Gastrocnemius medialis (tissue), 4 donors: ENCODE data around the gene SLK. TPM values are rescaled to one million over a fixed set of nuclear protein-coding genes. Genes with fewer than 3 reads are reported as not detected.

Experiments
- ATAC-seq, 2 donors: fragments of 150-250 bp; one replicate each; pipeline ENCODE4 v1.9.1; 2016
- DNase-seq, 2 donors: peaks; one replicate each; pipeline ENCODE4 v3.0.0-alpha.2; 2019
- H3K27ac ChIP-seq, 4 donors: fragments of 200-600 bp; sonication (generic); 1 replicate in 1 of 4; 2 replicates in 3 of 4; pipeline ENCODE4 v1.5.1; 2016 to 2018; ENCODE audit warnings: mild to moderate bottlenecking in 2 of 4, moderate library complexity in 1 of 4
- H3K27me3 ChIP-seq, 3 donors: fragments of 200-600 bp; sonication (generic) in 2 of 3; 1 replicate in 1 of 3; 2 replicates in 2 of 3; pipeline versions ENCODE4 v1.5.1 to v1.6.0; 2016 to 2019; ENCODE audit warnings: mild to moderate bottlenecking in 1 of 3, moderate library complexity in 1 of 3
- H3K36me3 ChIP-seq, 2 donors: fragments of 200-600 bp; sonication (generic) in 1 of 2; one replicate each; pipeline ENCODE4 v1.5.1; 2017 to 2018
- H3K4me1 ChIP-seq, 2 donors: fragments of 200-600 bp; sonication (generic) in 1 of 2; one replicate each; pipeline ENCODE4 v1.5.1; 2016 to 2017; ENCODE audit warnings: mild to moderate bottlenecking in 2 of 2
- H3K4me3 ChIP-seq, 4 donors: fragments of 200-600 bp; sonication (generic) in 3 of 4; 1 replicate in 1 of 4; 2 replicates in 3 of 4; pipeline ENCODE4 v1.5.1; 2016 to 2019; ENCODE audit warnings: mild to moderate bottlenecking in 2 of 4
- H3K9me3 ChIP-seq, 3 donors: fragments of 200-600 bp; sonication (generic) in 2 of 3; 1 replicate in 1 of 3; 2 replicates in 2 of 3; pipeline ENCODE4 v1.5.1; 2016 to 2019
- POLR2A ChIP-seq, 2 donors: fragments of 450-650 bp; IDR thresholded peaks; one replicate each; pipeline ENCODE4 v1.6.1; 2017; ENCODE audit warnings: antibody characterized with exemption in 2 of 2, mild to moderate bottlenecking in 2 of 2, moderate library complexity in 2 of 2
- in situ Hi-C, 4 donors: fragments of 200-750 bp; cut with MboI; loops; one replicate each; pipeline versions ENCODE4 v1.15.0 to v1.8.0; 2017; ENCODE audit warnings: low sequenced_read_pairs in 4 of 4
- intact Hi-C: fragments of 100-400 bp; cut with DNase I; formaldehyde crosslinking; loops from one replicate; pipeline ENCODE4 v1.15.1; 2023; ENCODE audit warnings: low total_unique reads
- total RNA-seq, 4 donors: library from RNA; depleted of rRNA; stranded (reverse); fragments of >200 nt; gene quantifications; one replicate each; pipeline versions ENCODE4 v1.1.0 to v1.2.3, GENCODE V29; 2016
- TF ChIP-seq, protein P1 (sequence below), 5 experiments: fragments of 450-650 bp in 3 of 5; fragments of 200-600 bp in 2 of 5; sonication (generic) in 2 of 5; IDR thresholded peaks in 4 of 5; conservative IDR thresholded peaks in 1 of 5; 1 replicate in 4 of 5; 2 replicates in 1 of 5; pipeline ENCODE4 v1.5.1; 2016 to 2019; ENCODE audit warnings: antibody characterized with exemption in 5 of 5, mild to moderate bottlenecking in 3 of 5, moderate library complexity in 3 of 5

SLK gene
- total RNA-seq, 4 donors from 2014 or later: 43.3 to 53.3 (median 49.8) TPM

DNA sequence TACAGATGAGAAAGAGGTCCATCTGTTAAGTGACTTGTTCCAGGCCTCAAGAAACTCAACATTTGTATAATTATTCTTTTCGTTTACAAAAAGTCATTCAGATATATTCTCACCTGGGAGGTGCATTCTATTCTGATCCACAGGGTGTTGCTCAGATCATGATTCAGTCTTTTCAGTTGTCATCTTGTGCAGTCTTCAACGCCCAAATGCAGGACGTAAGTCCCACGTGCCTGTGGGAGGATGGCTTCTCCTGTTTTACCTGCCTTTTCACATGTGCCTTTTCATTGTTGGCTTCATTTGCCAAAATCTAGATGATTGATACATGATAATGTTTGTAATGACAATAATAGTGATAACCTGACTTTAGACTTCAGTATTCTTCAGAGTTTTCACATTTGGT lies 46.5 kb downstream of the SLK start:
- in situ Hi-C loops: no loop called here
- Histone ChIP-seq H3K36me3 (peaks cover 0 to 22% of the 10 kb centered on the region in 2 donors), H3K4me1 (no peaks in the 10 kb centered on the region), H3K4me3 (no peak overlapping the region), H3K9me3 (no peaks in the 10 kb centered on the region), H3K27me3 (no peaks in the 10 kb centered on the region), H3K27ac (no peak overlapping the region)
- no peak for TF ChIP-seq POLR2A (IDR thresholded peaks at IDR 0.05)
- TF ChIP-seq, protein P1, sequence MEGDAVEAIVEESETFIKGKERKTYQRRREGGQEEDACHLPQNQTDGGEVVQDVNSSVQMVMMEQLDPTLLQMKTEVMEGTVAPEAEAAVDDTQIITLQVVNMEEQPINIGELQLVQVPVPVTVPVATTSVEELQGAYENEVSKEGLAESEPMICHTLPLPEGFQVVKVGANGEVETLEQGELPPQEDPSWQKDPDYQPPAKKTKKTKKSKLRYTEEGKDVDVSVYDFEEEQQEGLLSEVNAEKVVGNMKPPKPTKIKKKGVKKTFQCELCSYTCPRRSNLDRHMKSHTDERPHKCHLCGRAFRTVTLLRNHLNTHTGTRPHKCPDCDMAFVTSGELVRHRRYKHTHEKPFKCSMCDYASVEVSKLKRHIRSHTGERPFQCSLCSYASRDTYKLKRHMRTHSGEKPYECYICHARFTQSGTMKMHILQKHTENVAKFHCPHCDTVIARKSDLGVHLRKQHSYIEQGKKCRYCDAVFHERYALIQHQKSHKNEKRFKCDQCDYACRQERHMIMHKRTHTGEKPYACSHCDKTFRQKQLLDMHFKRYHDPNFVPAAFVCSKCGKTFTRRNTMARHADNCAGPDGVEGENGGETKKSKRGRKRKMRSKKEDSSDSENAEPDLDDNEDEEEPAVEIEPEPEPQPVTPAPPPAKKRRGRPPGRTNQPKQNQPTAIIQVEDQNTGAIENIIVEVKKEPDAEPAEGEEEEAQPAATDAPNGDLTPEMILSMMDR (IDR thresholded peaks at IDR 0.05 in 4 of 5, conservative IDR thresholded peaks at IDR 0.05 in 1 of 5): no peak
- ATAC-seq (no peak), DNase-seq (no peak)
- intact Hi-C loops: no loop called here

DNA sequence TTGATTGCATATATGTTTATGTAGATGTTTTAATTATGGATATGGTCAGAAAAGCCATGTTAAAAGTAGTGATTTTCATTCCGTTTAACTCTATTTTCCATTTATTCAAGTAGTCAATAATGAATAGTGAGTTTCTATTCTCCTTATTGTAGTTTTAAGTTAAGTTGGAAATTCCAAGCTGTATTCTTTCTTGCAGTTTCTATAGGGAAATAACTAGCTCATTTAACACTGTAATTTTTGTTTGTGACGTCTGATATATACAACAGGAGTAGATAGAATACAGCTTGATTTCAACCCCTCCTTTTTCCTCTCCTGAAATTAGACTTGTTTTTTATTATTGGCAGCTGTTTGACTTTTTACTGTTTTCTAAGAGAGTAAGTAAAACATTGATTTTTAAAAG lies 47.2 kb downstream of the SLK start:
- no peaks in the 10 kb centered on the region for H3K9me3 ChIP-seq
- H3K27ac ChIP-seq: no peak overlapping the region
- H3K4me3 ChIP-seq: no peak overlapping the region
- intact Hi-C loops (no loop called here), in situ Hi-C loops (no loop called here)
- no peak for TF ChIP-seq POLR2A (IDR thresholded peaks at IDR 0.05)
- TF ChIP-seq, protein P1 (IDR thresholded peaks at IDR 0.05 in 4 of 5, conservative IDR thresholded peaks at IDR 0.05 in 1 of 5): no peak
- no peaks in the 10 kb centered on the region for H3K4me1 ChIP-seq
- H3K36me3 ChIP-seq: peaks cover 0 to 25% of the 10 kb centered on the region in 2 donors
- no peaks in the 10 kb centered on the region for H3K27me3 ChIP-seq
- no peak for ATAC-seq
- no peak for DNase-seq

DNA sequence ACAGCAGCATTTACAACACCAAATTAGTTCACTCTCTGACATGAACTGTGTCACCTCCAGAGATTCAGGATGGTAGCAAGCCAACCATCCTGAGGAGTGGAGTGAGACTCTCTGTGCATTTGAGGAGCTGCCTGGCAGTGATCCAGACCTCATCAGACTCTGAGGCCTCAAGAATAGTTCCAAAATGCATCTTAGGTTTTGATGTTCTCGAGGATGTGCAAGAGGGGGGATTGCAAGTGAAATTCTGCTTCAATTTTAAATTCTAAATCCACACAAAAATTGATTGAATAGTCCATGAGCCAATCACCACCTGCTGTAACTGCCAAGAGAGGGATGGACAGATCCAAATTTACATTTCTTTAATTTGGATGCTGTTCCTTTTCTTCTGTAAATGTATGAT lies 49.7 kb downstream of the SLK start:
- no peaks in the 10 kb centered on the region for H3K4me1 ChIP-seq
- H3K9me3 ChIP-seq: no peaks in the 10 kb centered on the region
- no peak overlapping the region for H3K4me3 ChIP-seq
- intact Hi-C loops: no loop called here
- H3K27me3 ChIP-seq: no peaks in the 10 kb centered on the region
- in situ Hi-C loops: no loop called here
- TF ChIP-seq, protein P1 (IDR thresholded peaks at IDR 0.05 in 4 of 5, conservative IDR thresholded peaks at IDR 0.05 in 1 of 5): no peak
- TF ChIP-seq POLR2A (IDR thresholded peaks at IDR 0.05): no peak
- no peak overlapping the region for H3K27ac ChIP-seq
- DNase-seq (no peak), ATAC-seq (no peak)
- H3K36me3 ChIP-seq: peaks cover 0 to 50% of the 10 kb centered on the region in 2 donors

DNA sequence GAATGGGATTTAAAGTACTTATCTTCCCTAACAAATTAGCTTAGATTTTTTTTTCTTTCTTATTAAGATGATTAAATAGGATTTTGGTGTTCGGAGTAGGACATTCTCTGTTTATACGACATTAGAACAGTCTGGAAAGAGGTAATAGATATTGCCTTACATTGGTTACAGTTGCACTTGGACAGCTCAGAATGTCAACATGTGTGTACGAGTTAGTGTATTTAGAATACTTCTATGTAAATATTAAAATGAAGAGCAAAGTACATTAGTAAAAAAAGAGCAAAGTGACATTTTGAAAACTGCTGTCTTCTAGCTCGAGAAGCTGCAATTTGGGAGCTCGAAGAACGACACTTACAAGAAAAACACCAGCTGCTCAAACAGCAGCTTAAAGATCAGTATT lies 51.5 kb downstream of the SLK start:
- in situ Hi-C loops (no loop called here), intact Hi-C loops (no loop called here)
- Histone ChIP-seq H3K4me3 (no peak overlapping the region), H3K36me3 (peaks cover 0 to 66% of the 10 kb centered on the region in 2 donors), H3K27me3 (no peaks in the 10 kb centered on the region), H3K9me3 (no peaks in the 10 kb centered on the region), H3K4me1 (no peaks in the 10 kb centered on the region), H3K27ac (no peak overlapping the region)
- ATAC-seq: no peak
- no peak for DNase-seq
- TF ChIP-seq, protein P1 (IDR thresholded peaks at IDR 0.05 in 4 of 5, conservative IDR thresholded peaks at IDR 0.05 in 1 of 5): no peak
- no peak for TF ChIP-seq POLR2A (IDR thresholded peaks at IDR 0.05)

DNA sequence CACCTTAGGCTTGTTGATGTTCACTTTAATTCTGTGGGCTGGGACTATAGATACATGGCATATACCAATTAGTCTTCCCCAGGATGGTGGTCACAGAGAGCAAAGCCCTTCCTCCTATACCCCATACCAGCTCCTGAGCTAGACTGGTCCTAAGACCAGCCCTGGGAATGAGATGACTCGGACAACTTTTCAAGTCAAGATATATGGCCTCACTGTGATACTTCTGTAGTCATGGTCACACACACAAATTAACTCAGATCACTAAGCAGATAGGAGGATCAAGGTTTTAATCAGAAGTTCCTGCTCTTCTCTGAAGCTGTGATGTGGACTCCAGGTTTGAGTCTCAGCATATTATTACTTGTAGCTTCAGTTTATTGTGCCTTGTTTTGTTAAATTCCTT lies 53.1 kb downstream of the SLK start:
- Histone ChIP-seq H3K27ac (no peak overlapping the region), H3K4me3 (no peak overlapping the region), H3K36me3 (peaks cover 0 to 73% of the 10 kb centered on the region in 2 donors), H3K9me3 (no peaks in the 10 kb centered on the region), H3K4me1 (no peaks in the 10 kb centered on the region), H3K27me3 (no peaks in the 10 kb centered on the region)
- ATAC-seq: no peak
- no peak for DNase-seq
- TF ChIP-seq, protein P1 (IDR thresholded peaks at IDR 0.05 in 4 of 5, conservative IDR thresholded peaks at IDR 0.05 in 1 of 5): no peak
- no peak for TF ChIP-seq POLR2A (IDR thresholded peaks at IDR 0.05)
- intact Hi-C loops (loop anchor here (10.0 kb wide), 1 partner anchor 125 kb away; no protein-coding TSS in a partner anchor), in situ Hi-C loops (no loop called here)
